HepG2 (cell line): ENCODE data around the gene BTRC. TPM values are rescaled to one million over a fixed set of nuclear protein-coding genes. Genes with fewer than 3 reads are reported as not detected.
A peak's percentile ranks its signal among the peaks of the same experiment; 100 is the strongest.

Experiments
- ATF2 ChIP-seq: sonication (generic); formaldehyde crosslinking; IDR thresholded peaks from 2 replicates; pipeline ENCODE4 v1.4.0; 2020; ENCODE audit warnings: missing genetic modification reagents
- IKZF4 ChIP-seq: sonication (generic); formaldehyde crosslinking; IDR thresholded peaks from 2 replicates; pipeline ENCODE4 v1.5.1; 2020; ENCODE audit warnings: borderline replicate concordance, mild to moderate bottlenecking, low read depth, missing genetic modification reagents; ENCODE audit errors: not compliant biosample characterization
- LBX2 ChIP-seq: sonication (generic); formaldehyde crosslinking; IDR thresholded peaks from 2 replicates; pipeline ENCODE4 v1.5.0; 2020; ENCODE audit warnings: missing genetic modification reagents, mild to moderate bottlenecking, borderline replicate concordance
- MTA3 ChIP-seq: sonication (generic); formaldehyde crosslinking; IDR thresholded peaks from 2 replicates; pipeline ENCODE4 v1.4.0; 2020; ENCODE audit warnings: missing genetic modification reagents
- MXI1 ChIP-seq: IDR thresholded peaks from 3 replicates; pipeline ENCODE4 v1.6.1; 2012; ENCODE audit warnings: low read depth, low read length, inconsistent platforms, borderline replicate concordance
- SALL2 ChIP-seq: sonication (generic); formaldehyde crosslinking; IDR thresholded peaks from 2 replicates; pipeline ENCODE4 v1.8.1; 2023; ENCODE audit warnings: mild to moderate bottlenecking, missing genetic modification reagents, inconsistent platforms
- ZGPAT ChIP-seq: IDR thresholded peaks from 2 replicates; pipeline ENCODE4 v1.6.1; 2016; ENCODE audit warnings: mild to moderate bottlenecking
- ZNF235 ChIP-seq: sonication (generic); formaldehyde crosslinking; IDR thresholded peaks from 2 replicates; pipeline ENCODE4 v1.8.1; 2023; ENCODE audit warnings: mild to moderate bottlenecking, missing genetic modification reagents, borderline replicate concordance
- ZNF441 ChIP-seq: sonication (generic); formaldehyde crosslinking; IDR thresholded peaks from 2 replicates; pipeline ENCODE4 v1.7.0; 2021; ENCODE audit warnings: missing genetic modification reagents, borderline replicate concordance
- ZNF570 ChIP-seq: sonication (generic); formaldehyde crosslinking; IDR thresholded peaks from 2 replicates; pipeline ENCODE4 v1.4.0; 2020; ENCODE audit warnings: mild to moderate bottlenecking, missing genetic modification reagents, borderline replicate concordance
- polyA plus RNA-seq, 8 experiments: library from polyadenylated mRNA; depleted of rRNA in 3 of 8; stranded (reverse) in 7 of 8; unstranded in 1 of 8; fragments of >200 nt; fragmentation: Illumina TruSeq in 4 of 8; extraction: Trizol in 4 of 8; gene quantifications; 2 replicates each; pipeline versions ENCODE4 v1.2.1 to v1.2.3, GENCODE V29; 2011 to 2016; ENCODE audit warnings: low read depth in 4 of 8, missing spikeins in 1 of 8, mixed read lengths in 1 of 8; ENCODE audit not compliant: insufficient read depth in 1 of 8
- total RNA-seq, 5 experiments: library from RNA; depleted of rRNA; stranded (reverse); fragments of >200 nt; fragmentation: Illumina TruSeq; extraction: Trizol; gene quantifications; 2 replicates each; pipeline ENCODE4 v1.2.3, GENCODE V29; 2016; ENCODE audit warnings: low read depth in 1 of 5
- TF ChIP-seq, protein P1 (sequence below): sonication (generic); formaldehyde crosslinking; IDR thresholded peaks from 2 replicates; pipeline ENCODE4 v1.8.1; 2023; ENCODE audit warnings: missing genetic modification reagents, inconsistent platforms, borderline replicate concordance
- TF ChIP-seq, protein P2 (sequence below): IDR thresholded peaks from 2 replicates; pipeline ENCODE4 v1.6.1; 2016; ENCODE audit warnings: low read depth
- TF ChIP-seq, protein P3 (sequence below): sonication (generic); formaldehyde crosslinking; IDR thresholded peaks from 2 replicates; pipeline ENCODE4 v1.5.0; 2020; ENCODE audit warnings: mild to moderate bottlenecking, missing genetic modification reagents
- TF ChIP-seq, protein P4 (sequence below): sonication (generic); formaldehyde crosslinking; IDR thresholded peaks from 2 replicates; pipeline ENCODE4; 2020; ENCODE audit warnings: missing genetic modification reagents, mild to moderate bottlenecking, borderline replicate concordance
- TF ChIP-seq, protein P5 (sequence below): sonication (generic); formaldehyde crosslinking; IDR thresholded peaks from 2 replicates; pipeline ENCODE4 v1.5.0; 2020; ENCODE audit warnings: missing genetic modification reagents

The BTRC gene
- total and polyA plus RNA-seq, 2 of the 13 experiments (the other 11 are each of a cell fraction or from before 2014, with no cell fraction given): 12.0 to 14.4 TPM

GRCh38 chr10:101353692-101354327 is at the start of gene BTRC (continued):
- TF ChIP-seq, protein P1, sequence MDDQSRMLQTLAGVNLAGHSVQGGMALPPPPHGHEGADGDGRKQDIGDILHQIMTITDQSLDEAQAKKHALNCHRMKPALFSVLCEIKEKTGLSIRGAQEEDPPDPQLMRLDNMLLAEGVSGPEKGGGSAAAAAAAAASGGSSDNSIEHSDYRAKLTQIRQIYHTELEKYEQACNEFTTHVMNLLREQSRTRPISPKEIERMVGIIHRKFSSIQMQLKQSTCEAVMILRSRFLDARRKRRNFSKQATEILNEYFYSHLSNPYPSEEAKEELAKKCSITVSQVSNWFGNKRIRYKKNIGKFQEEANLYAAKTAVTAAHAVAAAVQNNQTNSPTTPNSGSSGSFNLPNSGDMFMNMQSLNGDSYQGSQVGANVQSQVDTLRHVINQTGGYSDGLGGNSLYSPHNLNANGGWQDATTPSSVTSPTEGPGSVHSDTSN (CRISPR knock-in tag): no peak
- TF ChIP-seq, protein P2, sequence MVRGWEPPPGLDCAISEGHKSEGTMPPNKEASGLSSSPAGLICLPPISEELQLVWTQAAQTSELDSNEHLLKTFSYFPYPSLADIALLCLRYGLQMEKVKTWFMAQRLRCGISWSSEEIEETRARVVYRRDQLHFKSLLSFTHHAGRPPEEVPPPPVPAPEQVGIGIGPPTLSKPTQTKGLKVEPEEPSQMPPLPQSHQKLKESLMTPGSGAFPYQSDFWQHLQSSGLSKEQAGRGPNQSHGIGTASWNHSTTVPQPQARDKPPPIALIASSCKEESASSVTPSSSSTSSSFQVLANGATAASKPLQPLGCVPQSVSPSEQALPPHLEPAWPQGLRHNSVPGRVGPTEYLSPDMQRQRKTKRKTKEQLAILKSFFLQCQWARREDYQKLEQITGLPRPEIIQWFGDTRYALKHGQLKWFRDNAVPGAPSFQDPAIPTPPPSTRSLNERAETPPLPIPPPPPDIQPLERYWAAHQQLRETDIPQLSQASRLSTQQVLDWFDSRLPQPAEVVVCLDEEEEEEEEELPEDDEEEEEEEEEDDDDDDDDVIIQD (CRISPR knock-in tag): no peak
- peak; percentile 87 for TF ChIP-seq ATF2 (CRISPR knock-in tag)
- TF ChIP-seq, protein P3, sequence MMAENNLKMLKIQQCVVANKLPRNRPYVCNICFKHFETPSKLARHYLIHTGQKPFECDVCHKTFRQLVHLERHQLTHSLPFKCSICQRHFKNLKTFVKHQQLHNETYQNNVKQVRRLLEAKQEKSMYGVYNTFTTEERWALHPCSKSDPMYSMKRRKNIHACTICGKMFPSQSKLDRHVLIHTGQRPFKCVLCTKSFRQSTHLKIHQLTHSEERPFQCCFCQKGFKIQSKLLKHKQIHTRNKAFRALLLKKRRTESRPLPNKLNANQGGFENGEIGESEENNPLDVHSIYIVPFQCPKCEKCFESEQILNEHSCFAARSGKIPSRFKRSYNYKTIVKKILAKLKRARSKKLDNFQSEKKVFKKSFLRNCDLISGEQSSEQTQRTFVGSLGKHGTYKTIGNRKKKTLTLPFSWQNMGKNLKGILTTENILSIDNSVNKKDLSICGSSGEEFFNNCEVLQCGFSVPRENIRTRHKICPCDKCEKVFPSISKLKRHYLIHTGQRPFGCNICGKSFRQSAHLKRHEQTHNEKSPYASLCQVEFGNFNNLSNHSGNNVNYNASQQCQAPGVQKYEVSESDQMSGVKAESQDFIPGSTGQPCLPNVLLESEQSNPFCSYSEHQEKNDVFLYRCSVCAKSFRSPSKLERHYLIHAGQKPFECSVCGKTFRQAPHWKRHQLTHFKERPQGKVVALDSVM (CRISPR knock-in tag): no peak
- peak; percentile 78 for TF ChIP-seq SALL2 (CRISPR knock-in tag)
- TF ChIP-seq IKZF4: no peak
- TF ChIP-seq MTA3 (CRISPR knock-in tag): no peak
- peak; percentile 78; the same call in 1 of the 2 replicates for TF ChIP-seq LBX2 (CRISPR knock-in tag)
- peak; percentile 87; the same call in 2 of the 3 replicates for TF ChIP-seq MXI1
- 0 out of 2 replicates have a peak, but pooled peaks have one; percentile 31 for TF ChIP-seq ZNF235 (CRISPR knock-in tag)
- TF ChIP-seq, protein P4, sequence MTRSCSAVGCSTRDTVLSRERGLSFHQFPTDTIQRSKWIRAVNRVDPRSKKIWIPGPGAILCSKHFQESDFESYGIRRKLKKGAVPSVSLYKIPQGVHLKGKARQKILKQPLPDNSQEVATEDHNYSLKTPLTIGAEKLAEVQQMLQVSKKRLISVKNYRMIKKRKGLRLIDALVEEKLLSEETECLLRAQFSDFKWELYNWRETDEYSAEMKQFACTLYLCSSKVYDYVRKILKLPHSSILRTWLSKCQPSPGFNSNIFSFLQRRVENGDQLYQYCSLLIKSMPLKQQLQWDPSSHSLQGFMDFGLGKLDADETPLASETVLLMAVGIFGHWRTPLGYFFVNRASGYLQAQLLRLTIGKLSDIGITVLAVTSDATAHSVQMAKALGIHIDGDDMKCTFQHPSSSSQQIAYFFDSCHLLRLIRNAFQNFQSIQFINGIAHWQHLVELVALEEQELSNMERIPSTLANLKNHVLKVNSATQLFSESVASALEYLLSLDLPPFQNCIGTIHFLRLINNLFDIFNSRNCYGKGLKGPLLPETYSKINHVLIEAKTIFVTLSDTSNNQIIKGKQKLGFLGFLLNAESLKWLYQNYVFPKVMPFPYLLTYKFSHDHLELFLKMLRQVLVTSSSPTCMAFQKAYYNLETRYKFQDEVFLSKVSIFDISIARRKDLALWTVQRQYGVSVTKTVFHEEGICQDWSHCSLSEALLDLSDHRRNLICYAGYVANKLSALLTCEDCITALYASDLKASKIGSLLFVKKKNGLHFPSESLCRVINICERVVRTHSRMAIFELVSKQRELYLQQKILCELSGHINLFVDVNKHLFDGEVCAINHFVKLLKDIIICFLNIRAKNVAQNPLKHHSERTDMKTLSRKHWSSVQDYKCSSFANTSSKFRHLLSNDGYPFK (CRISPR knock-in tag): peak; percentile 100
- 0 out of 2 replicates have a peak, but pooled peaks have one; percentile 24 for TF ChIP-seq ZNF441
- peak; percentile 83; the same call in 1 of the 2 replicates for TF ChIP-seq ZGPAT (CRISPR knock-in tag)
- TF ChIP-seq ZNF570 (CRISPR knock-in tag): no peak
- TF ChIP-seq, protein P5, sequence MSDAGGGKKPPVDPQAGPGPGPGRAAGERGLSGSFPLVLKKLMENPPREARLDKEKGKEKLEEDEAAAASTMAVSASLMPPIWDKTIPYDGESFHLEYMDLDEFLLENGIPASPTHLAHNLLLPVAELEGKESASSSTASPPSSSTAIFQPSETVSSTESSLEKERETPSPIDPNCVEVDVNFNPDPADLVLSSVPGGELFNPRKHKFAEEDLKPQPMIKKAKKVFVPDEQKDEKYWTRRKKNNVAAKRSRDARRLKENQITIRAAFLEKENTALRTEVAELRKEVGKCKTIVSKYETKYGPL (CRISPR knock-in tag): no peak
